Left ventricle myocardium inferior (tissue), 1 donor: Measurements from ENCODE around the gene TJP3. TPM values are rescaled to one million over a fixed set of nuclear protein-coding genes. Genes with fewer than 3 reads are reported as not detected.
"Not testable (repeated sequence)": the region's sequence is repeated elsewhere in the genome, so short reads cannot be mapped to it uniquely, and the experiment has no call there.

Experiments
- DNase-seq: peaks from one replicate; pipeline ENCODE4 v3.0.0-alpha.2; 2020
- H3K27ac ChIP-seq: fragments of 200-600 bp; replicated peaks from 2 replicates; pipeline ENCODE4 v1.8.0; 2021
- H3K27me3 ChIP-seq: fragments of 200-600 bp; 2 replicates; pipeline ENCODE4 v1.8.0; 2021; ENCODE audit warnings: low read depth
- H3K36me3 ChIP-seq: fragments of 200-600 bp; 2 replicates; pipeline ENCODE4 v1.8.0; 2021
- H3K4me1 ChIP-seq: fragments of 200-600 bp; 2 replicates; pipeline ENCODE4 v1.8.0; 2021
- H3K4me3 ChIP-seq: fragments of 200-600 bp; 2 replicates; pipeline ENCODE4 v1.8.0; 2021; ENCODE audit warnings: mild to moderate bottlenecking, moderate library complexity
- H3K9me3 ChIP-seq: fragments of 200-600 bp; replicated peaks from 2 replicates; pipeline ENCODE4 v1.8.0; 2021
- CTCF ChIP-seq: fragments of 200-600 bp; IDR thresholded peaks from 2 replicates; pipeline ENCODE4 v1.8.0; 2021; ENCODE audit warnings: antibody characterized with exemption, mild to moderate bottlenecking, borderline replicate concordance
- intact Hi-C: fragments of 100-400 bp; cut with micrococcal nuclease; formaldehyde crosslinking; loops from one replicate; pipeline ENCODE4 v1.11.0; 2022
- total RNA-seq: library from RNA; stranded (reverse); fragmentation: NEBNext Ultra II Directional; extraction: Animal tissue kit (Norgen Biotek cat#: 25700); gene quantifications from one replicate; pipeline ENCODE4 v1.2.1, GENCODE V29; 2021
- donor health status: DM: no; HTN: yes; CAD: no; lungs with severe emphysema.

TJP3 gene
- total RNA-seq, 1 donor from 2014 or later: not detected

GRCh38 chr19:3765121-3765520 is 56.9 kb downstream of the TJP3 start:
- no peak overlapping the region for H3K4me3 ChIP-seq
- H3K27me3 ChIP-seq: no peaks in the 10 kb centered on the region
- H3K4me1 ChIP-seq: peaks cover 34% of the 10 kb centered on the region
- intact Hi-C loops: no loop called here
- no peak for TF ChIP-seq CTCF
- H3K9me3 ChIP-seq: no peaks in the 10 kb centered on the region
- no peak for DNase-seq
- H3K36me3 ChIP-seq: peaks cover 41% of the 10 kb centered on the region
- no peak overlapping the region for H3K27ac ChIP-seq

- H3K4me3 ChIP-seq, H3K9me3 ChIP-seq, DNase-seq, intact Hi-C loops, H3K27ac ChIP-seq, H3K27me3 ChIP-seq: not testable (repeated sequence)
- Histone ChIP-seq H3K36me3 (peaks cover 41% of the 10 kb centered on the region), H3K4me1 (peaks cover 27% of the 10 kb centered on the region)
Observed at GRCh38 chr19:3765757-3766156, 57.6 kb downstream of the TJP3 start.

- intact Hi-C loops: no loop called here
- H3K36me3 ChIP-seq: peaks cover 41% of the 10 kb centered on the region
Observed at GRCh38 chr19:3766520-3766919, 58.3 kb downstream of the TJP3 start.

GRCh38 chr19:3767050-3767449 is 58.9 kb downstream of the TJP3 start:
- TF ChIP-seq CTCF: no peak
- no peak for DNase-seq
- Histone ChIP-seq H3K36me3 (peaks cover 41% of the 10 kb centered on the region), H3K27ac (no peak overlapping the region), H3K4me1 (peaks cover 14% of the 10 kb centered on the region), H3K4me3 (no peak overlapping the region), H3K27me3 (no peaks in the 10 kb centered on the region), H3K9me3 (no peaks in the 10 kb centered on the region)
- intact Hi-C loops: no loop called here

More at GRCh38 chr19:3766520-3766919, 58.3 kb downstream of the TJP3 start:
- Histone ChIP-seq H3K4me1 (peaks cover 20% of the 10 kb centered on the region), H3K9me3 (no peaks in the 10 kb centered on the region), H3K27ac (no peak overlapping the region), H3K27me3 (no peaks in the 10 kb centered on the region), H3K4me3 (no peak overlapping the region)
- DNase-seq: no peak
- no peak for TF ChIP-seq CTCF

GRCh38 chr19:3768015-3768747 is 60.0 kb downstream of the TJP3 start:
- intact Hi-C loops: no loop called here

More at GRCh38 chr19:3768015-3768747, 60.0 kb downstream of the TJP3 start:
- Histone ChIP-seq H3K9me3 (no peaks in the 10 kb centered on the region), H3K4me3 (no peak overlapping the region), H3K36me3 (peaks cover 41% of the 10 kb centered on the region), H3K4me1 (peaks cover 9% of the 10 kb centered on the region), H3K27me3 (no peaks in the 10 kb centered on the region), H3K27ac (no peak overlapping the region)
- DNase-seq: no peak
- TF ChIP-seq CTCF: no peak
